Left hindlimb (tissue), 1 donor: ENCODE measurements around the gene CENPO.
A peak's percentile ranks its signal among the peaks of the same experiment; 100 is the strongest.

Source experiments
- DNase-seq: peaks from one replicate; pipeline ENCODE4 v3.0.0-alpha.2; 2018

The CENPO gene

GRCh38 chr2:24792874-24793760 is at the start of gene CENPO, which contains the start of gene PTRHD1:
Gene CENPO (plus strand): TSS chr2:24793425. CDS start chr2:24793920, 495 bp downstream.
Gene PTRHD1 (minus strand): TSS chr2:24793391. CDS start chr2:24793377, 14 bp downstream.
- peak; percentile 98 for DNase-seq

- DNase-seq: no peak
These were observed 49.3 kb upstream of the CENPO start for GRCh38 chr2:24743924-24744323.

- DNase-seq: no peak
These were observed 48.9 kb upstream of the CENPO start for GRCh38 chr2:24744356-24744755.

- no peak for DNase-seq
These were observed 47.4 kb upstream of the CENPO start for GRCh38 chr2:24745825-24746224.

GRCh38 chr2:24747299-24747698 is 45.9 kb upstream of the CENPO start:
- DNase-seq: no peak

- DNase-seq: no peak
These were observed 44.0 kb upstream of the CENPO start for GRCh38 chr2:24749069-24749691.

GRCh38 chr2:24754985-24755705 is 38.1 kb upstream of the CENPO start:
- no peak for DNase-seq

- no peak for DNase-seq
These were observed 36.4 kb upstream of the CENPO start for GRCh38 chr2:24756789-24757188.

- DNase-seq: no peak
These were observed 31.4 kb upstream of the CENPO start for GRCh38 chr2:24761866-24762265.

- DNase-seq: no peak
These were observed 30.7 kb upstream of the CENPO start for GRCh38 chr2:24762518-24762917.

- no peak for DNase-seq
These were observed 29.4 kb upstream of the CENPO start for GRCh38 chr2:24763843-24764242.

- DNase-seq: peak; percentile 41
These were observed 26.6 kb upstream of the CENPO start for GRCh38 chr2:24766609-24767008.

GRCh38 chr2:24768013-24768412 is 25.2 kb upstream of the CENPO start:
- no peak for DNase-seq

- DNase-seq: no peak
These were observed 24.6 kb upstream of the CENPO start for GRCh38 chr2:24768601-24769000.

- DNase-seq: no peak
These were observed 22.2 kb upstream of the CENPO start for GRCh38 chr2:24771061-24771460.

- no peak for DNase-seq
These were observed 21.2 kb upstream of the CENPO start for GRCh38 chr2:24771764-24772586.

- DNase-seq: no peak
These were observed 18.9 kb upstream of the CENPO start for GRCh38 chr2:24774373-24774772.

- DNase-seq: no peak
These were observed 14.1 kb upstream of the CENPO start for GRCh38 chr2:24779116-24779515.

GRCh38 chr2:24783641-24784040 is 9.6 kb upstream of the CENPO start:
- DNase-seq: no peak

- no peak for DNase-seq
These were observed 7.4 kb upstream of the CENPO start for GRCh38 chr2:24785671-24786321.

GRCh38 chr2:24787532-24787931 is 5.7 kb upstream of the CENPO start:
- no peak for DNase-seq

GRCh38 chr2:24788816-24789215 is 4.4 kb upstream of the CENPO start:
- no peak for DNase-seq
